HepG2 (cell line): ENCODE data around the gene CISD3. TPM values are rescaled to one million over a fixed set of nuclear protein-coding genes. Genes with fewer than 3 reads are reported as not detected.

Source experiments
- BRCA1 ChIP-seq: sonication (generic); formaldehyde crosslinking; IDR thresholded peaks from 2 replicates; pipeline ENCODE4 v1.4.0; 2020; ENCODE audit warnings: missing genetic modification reagents
- BRD4 ChIP-seq: sonication (generic); formaldehyde crosslinking; IDR thresholded peaks from 2 replicates; pipeline ENCODE4 v1.4.0; 2020; ENCODE audit warnings: missing genetic modification reagents
- CBX5 ChIP-seq: sonication (generic); formaldehyde crosslinking; IDR thresholded peaks from 2 replicates; pipeline ENCODE4 v1.4.0; 2020; ENCODE audit warnings: missing genetic modification reagents, borderline replicate concordance
- DNMT3B ChIP-seq: conservative IDR thresholded peaks from 2 replicates; pipeline ENCODE4 v1.6.1; 2016; ENCODE audit warnings: missing biosample characterization, control low read depth
- DR1 ChIP-seq: sonication (generic); formaldehyde crosslinking; IDR thresholded peaks from 2 replicates; pipeline ENCODE4 v1.8.0; 2021; ENCODE audit warnings: mild to moderate bottlenecking, missing genetic modification reagents, inconsistent platforms
- FOSL1 ChIP-seq: sonication (generic); formaldehyde crosslinking; IDR thresholded peaks from 2 replicates; pipeline ENCODE4 v1.9.0; 2021; ENCODE audit warnings: missing genetic modification reagents, borderline replicate concordance
- HNRNPLL ChIP-seq: fragments of 200-400 bp; formaldehyde crosslinking; IDR thresholded peaks from 2 replicates; pipeline ENCODE4 v1.6.1; 2017; ENCODE audit warnings: mild to moderate bottlenecking, low read depth, low read length; ENCODE audit not compliant: poor library complexity, severe bottlenecking
- MBD4 ChIP-seq: IDR thresholded peaks from 2 replicates; pipeline ENCODE4 v1.6.1; 2012; ENCODE audit warnings: low read length, inconsistent platforms, borderline replicate concordance
- PATZ1 ChIP-seq: sonication (generic); formaldehyde crosslinking; IDR thresholded peaks from 2 replicates; pipeline ENCODE4 v1.4.0; 2020; ENCODE audit warnings: missing genetic modification reagents
- POLR2G ChIP-seq: fragments of 200-400 bp; formaldehyde crosslinking; IDR thresholded peaks from 2 replicates; pipeline ENCODE4 v1.6.1; 2018; ENCODE audit warnings: mild to moderate bottlenecking, low read depth, low read length, moderate library complexity
- RBM22 ChIP-seq: fragments of 200-400 bp; formaldehyde crosslinking; optimal IDR thresholded peaks from 2 replicates; pipeline ENCODE3; 2017; ENCODE audit warnings: mild to moderate bottlenecking, low read length, moderate library complexity
- RELA ChIP-seq: sonication (generic); formaldehyde crosslinking; IDR thresholded peaks from 2 replicates; pipeline ENCODE4 v1.4.0; 2020; ENCODE audit warnings: missing genetic modification reagents
- SIN3B ChIP-seq: fragments of 150-350 bp; IDR thresholded peaks from 2 replicates; pipeline ENCODE4 v1.6.1; 2014; ENCODE audit warnings: low read length
- SSRP1 ChIP-seq: IDR thresholded peaks from 2 replicates; pipeline ENCODE4 v1.6.1; 2016; ENCODE audit warnings: control low read depth
- STAT5B ChIP-seq: sonication (generic); formaldehyde crosslinking; IDR thresholded peaks from 2 replicates; pipeline ENCODE4 v1.4.0; 2020; ENCODE audit warnings: missing genetic modification reagents
- ZHX1 ChIP-seq: sonication (generic); formaldehyde crosslinking; IDR thresholded peaks from 2 replicates; pipeline ENCODE4 v1.8.1; 2022; ENCODE audit warnings: low read depth, mild to moderate bottlenecking, missing genetic modification reagents
- ZNF501 ChIP-seq: sonication (generic); formaldehyde crosslinking; IDR thresholded peaks from 2 replicates; pipeline ENCODE4 v1.5.1; 2020; ENCODE audit warnings: mild to moderate bottlenecking, moderate library complexity, missing genetic modification reagents
- ZNF572 ChIP-seq: sonication (generic); formaldehyde crosslinking; IDR thresholded peaks from 2 replicates; pipeline ENCODE4 v1.5.1; 2020; ENCODE audit warnings: mild to moderate bottlenecking, missing genetic modification reagents
- ZNF598 ChIP-seq: sonication (generic); formaldehyde crosslinking; IDR thresholded peaks from 2 replicates; pipeline ENCODE4 v1.5.1; 2020; ENCODE audit warnings: mild to moderate bottlenecking, missing genetic modification reagents, borderline replicate concordance
- ZNF619 ChIP-seq: sonication (generic); formaldehyde crosslinking; IDR thresholded peaks from 2 replicates; pipeline ENCODE4 v1.4.0; 2020; ENCODE audit warnings: mild to moderate bottlenecking, missing genetic modification reagents
- ZNF724P ChIP-seq: sonication (generic); formaldehyde crosslinking; IDR thresholded peaks from 2 replicates; pipeline ENCODE4 v1.8.0; 2022; ENCODE audit warnings: missing genetic modification reagents, borderline replicate concordance
- ZXDC ChIP-seq: sonication (generic); formaldehyde crosslinking; IDR thresholded peaks from 2 replicates; pipeline ENCODE4 v1.5.0; 2020; ENCODE audit warnings: mild to moderate bottlenecking, missing genetic modification reagents
- polyA plus RNA-seq, 8 experiments: library from polyadenylated mRNA; depleted of rRNA in 3 of 8; stranded (reverse) in 7 of 8; unstranded in 1 of 8; fragments of >200 nt; fragmentation: Illumina TruSeq in 4 of 8; extraction: Trizol in 4 of 8; gene quantifications; 2 replicates each; pipeline versions ENCODE4 v1.2.1 to v1.2.3, GENCODE V29; 2011 to 2016; ENCODE audit warnings: low read depth in 4 of 8, missing spikeins in 1 of 8, mixed read lengths in 1 of 8; ENCODE audit not compliant: insufficient read depth in 1 of 8
- total RNA-seq, 5 experiments: library from RNA; depleted of rRNA; stranded (reverse); fragments of >200 nt; fragmentation: Illumina TruSeq; extraction: Trizol; gene quantifications; 2 replicates each; pipeline ENCODE4 v1.2.3, GENCODE V29; 2016; ENCODE audit warnings: low read depth in 1 of 5

Gene CISD3
- total and polyA plus RNA-seq, 2 of the 13 experiments (the other 11 are each of a cell fraction or from before 2014, with no cell fraction given): 30.0 to 34.1 TPM

GRCh38 chr17:38702916-38703741 lies 27.0 kb upstream of the CISD3 start (continued):
- 0 out of 2 replicates have a peak, but pooled peaks have one; percentile 22 for TF ChIP-seq RELA (CRISPR knock-in tag)
- TF ChIP-seq ZHX1: peak; percentile 19; the same call in 1 of the 2 replicates
- peak; percentile 52 for TF ChIP-seq BRD4 (CRISPR knock-in tag)
- TF ChIP-seq BRCA1: no peak
- peak; percentile 75; the same call in 1 of the 2 replicates for TF ChIP-seq MBD4
- no peak for TF ChIP-seq DR1
- no peak for TF ChIP-seq ZXDC (CRISPR knock-in tag)
- TF ChIP-seq ZNF598 (CRISPR knock-in tag): 0 out of 2 replicates have a peak, but pooled peaks have one; percentile 63
- peak; percentile 33; the same call in 1 of the 2 replicates for TF ChIP-seq SSRP1 (CRISPR knock-in tag)
- TF ChIP-seq RBM22: peak; percentile 95
- TF ChIP-seq ZNF619 (CRISPR knock-in tag): no peak
- 0 out of 2 replicates have a peak, but pooled peaks have one; percentile 23 for TF ChIP-seq ZNF724P (CRISPR knock-in tag)
- 0 out of 2 replicates have a peak, but pooled peaks have one; percentile 34 for TF ChIP-seq FOSL1
- 0 out of 2 replicates have a peak, but pooled peaks have one; percentile 2 for TF ChIP-seq CBX5 (CRISPR knock-in tag)
- peak; percentile 84 for TF ChIP-seq POLR2G
- peak; percentile 67; the same call in 1 of the 2 replicates for TF ChIP-seq STAT5B
- TF ChIP-seq DNMT3B: peak; percentile 2; the same call in 1 of the 2 replicates
- TF ChIP-seq PATZ1 (CRISPR knock-in tag): peak; percentile 7; the same call in 1 of the 2 replicates
- peak; percentile 24; the same call in 1 of the 2 replicates for TF ChIP-seq ZNF501
- TF ChIP-seq ZNF572: peak; percentile 6; the same call in 1 of the 2 replicates
- peak; percentile 18 for TF ChIP-seq HNRNPLL
- TF ChIP-seq SIN3B: no peak
